OCI-LY1 (cell line): ENCODE data around the gene ULK3.
A peak's percentile ranks its signal among the peaks of the same experiment; 100 is the strongest.

Experiments
- H2AFZ ChIP-seq: fragments of 200-600 bp; sonication (generic), shearing (Covaris generic); 2 replicates; pipeline ENCODE4 v1.6.0; 2014; ENCODE audit warnings: antibody characterized with exemption, mild to moderate bottlenecking, low read length
- H3F3A ChIP-seq: fragments of 200-600 bp; sonication (generic), shearing (Covaris generic); 2 replicates; pipeline ENCODE4 v1.6.0; 2014; ENCODE audit warnings: mild to moderate bottlenecking, antibody characterized with exemption, low read length, moderate library complexity; ENCODE audit not compliant: insufficient read depth
- H3K27ac ChIP-seq: fragments of 200-600 bp; sonication (generic); 2 replicates; pipeline ENCODE4 v1.5.1; 2014; ENCODE audit warnings: low read length, mixed run types, mild to moderate bottlenecking, low read depth; ENCODE audit not compliant: poor library complexity, severe bottlenecking
- H3K27me3 ChIP-seq: fragments of 200-600 bp; sonication (generic); 2 replicates; pipeline ENCODE4 v1.6.0; 2014; ENCODE audit warnings: antibody characterized with exemption, mild to moderate bottlenecking, low read length, moderate library complexity; ENCODE audit not compliant: insufficient read depth
- H3K36me3 ChIP-seq: fragments of 200-600 bp; sonication (generic); 2 replicates; pipeline ENCODE4 v1.6.1; 2014; ENCODE audit warnings: mild to moderate bottlenecking, antibody characterized with exemption, low read length, moderate library complexity, mixed read lengths; ENCODE audit not compliant: insufficient read depth
- H3K4me1 ChIP-seq: fragments of 200-600 bp; sonication (generic); 2 replicates; pipeline ENCODE4 v1.5.1; 2014; ENCODE audit warnings: mild to moderate bottlenecking, low read length, moderate library complexity; ENCODE audit not compliant: insufficient read depth, severe bottlenecking
- H3K4me2 ChIP-seq: fragments of 200-600 bp; sonication (generic), shearing (Covaris generic); 2 replicates; pipeline ENCODE4 v1.6.1; 2014; ENCODE audit warnings: low read length
- H3K4me3 ChIP-seq: fragments of 200-600 bp; sonication (generic); 2 replicates; pipeline ENCODE4 v1.5.1; 2014; ENCODE audit warnings: low read length, low read depth, mild to moderate bottlenecking, mixed read lengths; ENCODE audit not compliant: poor library complexity, severe bottlenecking
- H3K79me2 ChIP-seq: fragments of 200-600 bp; shearing (Covaris generic); 2 replicates; pipeline ENCODE4 v1.6.1; 2016; ENCODE audit warnings: mixed run types, low read length, mixed read lengths; ENCODE audit not compliant: insufficient read depth
- H3K9ac ChIP-seq: fragments of 200-600 bp; sonication (generic), shearing (Covaris generic); 2 replicates; pipeline ENCODE4 v1.6.1; 2014; ENCODE audit warnings: mild to moderate bottlenecking, low read length, mixed read lengths
- H3K9me2 ChIP-seq: fragments of 200-600 bp; sonication (generic), shearing (Covaris generic); 2 replicates; pipeline ENCODE4 v1.6.1; 2014; ENCODE audit warnings: low read depth, mild to moderate bottlenecking, low read length, mixed read lengths
- H3K9me3 ChIP-seq: fragments of 200-600 bp; shearing (Covaris generic); 2 replicates; pipeline ENCODE4 v1.6.1; 2014; ENCODE audit warnings: low read length, mixed read lengths
- H4K20me1 ChIP-seq: fragments of 200-600 bp; sonication (generic), shearing (Covaris generic); 2 replicates; pipeline ENCODE4 v1.6.0; 2016; ENCODE audit warnings: mild to moderate bottlenecking, low read length; ENCODE audit not compliant: insufficient read depth
- EZH2 ChIP-seq: fragments of 200-600 bp; sonication (generic), shearing (Covaris generic); IDR thresholded peaks from 2 replicates; pipeline ENCODE4 v1.8.0; 2017; ENCODE audit warnings: borderline replicate concordance, mixed run types, mild to moderate bottlenecking, antibody characterized with exemption, low read length, moderate library complexity, mixed read lengths
- TF ChIP-seq, protein P1 (sequence below): fragments of 200-600 bp; sonication (generic), shearing (Covaris generic); IDR thresholded peaks from 2 replicates; pipeline ENCODE4 v1.5.1; 2017; ENCODE audit warnings: mild to moderate bottlenecking, antibody characterized with exemption, low read length, moderate library complexity, mixed read lengths

ULK3 gene

DNA sequence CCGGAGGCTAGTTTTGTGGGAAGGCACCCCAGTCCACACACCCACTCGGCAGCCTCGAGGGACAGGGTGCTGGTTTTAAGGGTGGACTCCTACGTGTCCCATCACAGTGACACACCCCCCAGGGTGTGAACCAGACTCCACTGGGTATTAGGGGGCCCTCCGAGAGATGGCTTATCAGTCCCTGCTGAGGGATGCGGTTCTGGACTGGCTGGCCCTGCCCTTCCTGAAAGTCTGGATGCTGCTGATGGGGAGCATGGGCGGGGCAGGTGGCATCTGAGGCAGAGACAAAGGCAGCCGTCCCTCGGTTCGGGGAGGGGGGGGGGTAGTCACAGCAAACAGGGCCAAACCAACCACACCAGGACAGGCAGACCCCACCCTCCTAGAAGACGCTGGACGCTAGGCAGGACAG, 939 bp upstream of the ULK3 start:
- Histone ChIP-seq H3K79me2 (no peaks in the 10 kb centered on the region), H3K9me2 (no peaks in the 10 kb centered on the region), H3F3A (no peaks in the 10 kb centered on the region), H2AFZ (no peak overlapping the region), H3K9ac (peak overlapping the region; percentile 65), H3K4me3 (peak overlapping the region; percentile 78), H3K27ac (peak overlapping the region; percentile 67), H4K20me1 (no peaks in the 10 kb centered on the region), H3K27me3 (no peaks in the 10 kb centered on the region), H3K36me3 (peaks cover 33% of the 10 kb centered on the region; the same call in 1 of the 2 replicates), H3K9me3 (no peaks in the 10 kb centered on the region), H3K4me2 (peak overlapping the region; percentile 73), H3K4me1 (peaks cover 51% of the 10 kb centered on the region)
- TF ChIP-seq EZH2, result no peak
- TF ChIP-seq, protein P1, sequence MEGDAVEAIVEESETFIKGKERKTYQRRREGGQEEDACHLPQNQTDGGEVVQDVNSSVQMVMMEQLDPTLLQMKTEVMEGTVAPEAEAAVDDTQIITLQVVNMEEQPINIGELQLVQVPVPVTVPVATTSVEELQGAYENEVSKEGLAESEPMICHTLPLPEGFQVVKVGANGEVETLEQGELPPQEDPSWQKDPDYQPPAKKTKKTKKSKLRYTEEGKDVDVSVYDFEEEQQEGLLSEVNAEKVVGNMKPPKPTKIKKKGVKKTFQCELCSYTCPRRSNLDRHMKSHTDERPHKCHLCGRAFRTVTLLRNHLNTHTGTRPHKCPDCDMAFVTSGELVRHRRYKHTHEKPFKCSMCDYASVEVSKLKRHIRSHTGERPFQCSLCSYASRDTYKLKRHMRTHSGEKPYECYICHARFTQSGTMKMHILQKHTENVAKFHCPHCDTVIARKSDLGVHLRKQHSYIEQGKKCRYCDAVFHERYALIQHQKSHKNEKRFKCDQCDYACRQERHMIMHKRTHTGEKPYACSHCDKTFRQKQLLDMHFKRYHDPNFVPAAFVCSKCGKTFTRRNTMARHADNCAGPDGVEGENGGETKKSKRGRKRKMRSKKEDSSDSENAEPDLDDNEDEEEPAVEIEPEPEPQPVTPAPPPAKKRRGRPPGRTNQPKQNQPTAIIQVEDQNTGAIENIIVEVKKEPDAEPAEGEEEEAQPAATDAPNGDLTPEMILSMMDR, result no peak

DNA sequence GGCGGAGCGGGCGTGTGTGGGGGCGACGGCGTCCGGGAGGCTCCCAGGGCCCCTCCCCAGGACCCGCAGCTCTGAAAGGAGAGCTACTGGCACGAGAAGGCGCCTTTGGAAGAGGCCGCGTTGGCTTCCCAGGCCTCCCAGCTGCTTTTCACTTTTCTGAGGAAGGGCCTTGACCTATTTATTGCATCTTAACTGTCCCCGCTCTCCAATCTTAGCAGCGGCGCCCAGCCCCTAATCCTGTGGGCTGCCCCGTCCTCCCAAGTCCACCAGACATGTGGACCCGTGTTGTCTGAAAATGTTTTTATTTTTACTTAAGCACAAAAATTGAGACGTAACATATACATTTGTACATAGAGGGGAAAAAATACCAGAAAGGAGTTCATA, 481 bp upstream of the ULK3 start:
- H3K4me2 ChIP-seq, result peak overlapping the region; percentile 73
- peaks cover 31% of the 10 kb centered on the region; the same call in 1 of the 2 replicates for H3K36me3 ChIP-seq
- no peaks in the 10 kb centered on the region for H4K20me1 ChIP-seq
- no peaks in the 10 kb centered on the region for H3K9me3 ChIP-seq
- H3K27ac ChIP-seq, result peak overlapping the region; percentile 67
- H3K4me1 ChIP-seq, result peaks cover 51% of the 10 kb centered on the region
- H3K79me2 ChIP-seq, result no peaks in the 10 kb centered on the region
- no peak overlapping the region for H2AFZ ChIP-seq
- no peaks in the 10 kb centered on the region for H3K9me2 ChIP-seq
- no peaks in the 10 kb centered on the region for H3K27me3 ChIP-seq
- peak overlapping the region; percentile 65 for H3K9ac ChIP-seq
- no peaks in the 10 kb centered on the region for H3F3A ChIP-seq
- H3K4me3 ChIP-seq, result peak overlapping the region; percentile 78
- TF ChIP-seq EZH2, result no peak
- TF ChIP-seq, protein P1, result no peak; the same call in 1 of the 2 replicates

DNA sequence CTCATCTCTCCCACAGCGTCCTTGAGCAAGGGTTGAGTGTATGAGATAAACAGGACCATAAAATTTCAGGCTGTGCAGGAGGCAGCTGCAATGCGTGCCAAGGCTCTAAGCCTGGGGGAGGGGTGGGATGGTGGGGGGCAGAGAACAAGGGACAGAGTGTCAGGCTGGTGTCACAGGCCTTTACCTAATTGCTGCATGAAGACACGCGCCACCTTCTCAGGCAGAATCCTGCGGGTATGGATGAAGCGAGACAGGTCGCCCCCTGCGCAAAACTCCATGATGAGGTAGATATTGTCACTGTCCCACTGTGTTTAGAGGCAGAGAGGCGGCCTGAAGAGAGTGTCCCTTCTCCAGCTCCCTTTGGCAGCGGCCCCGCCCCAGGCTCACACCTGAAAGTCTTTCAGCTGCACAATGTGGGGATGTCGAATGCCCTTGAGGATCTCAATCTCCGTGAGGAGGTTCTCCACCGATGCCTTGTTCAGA, 1.0 kb downstream of the ULK3 start:
- Histone ChIP-seq H3F3A (no peaks in the 10 kb centered on the region), H3K36me3 (peaks cover 25% of the 10 kb centered on the region; the same call in 1 of the 2 replicates), H3K79me2 (no peaks in the 10 kb centered on the region), H3K4me1 (peaks cover 51% of the 10 kb centered on the region), H2AFZ (no peak overlapping the region), H3K9me3 (no peaks in the 10 kb centered on the region), H3K9me2 (no peaks in the 10 kb centered on the region), H4K20me1 (no peaks in the 10 kb centered on the region), H3K4me2 (peak overlapping the region; percentile 73), H3K9ac (peak overlapping the region; percentile 82), H3K27me3 (no peaks in the 10 kb centered on the region), H3K4me3 (peak overlapping the region; percentile 78), H3K27ac (no peak overlapping the region)
- no peak for TF ChIP-seq EZH2
- TF ChIP-seq, protein P1, result no peak
